Brain microvascular endothelial cell (primary cell): Measurements from ENCODE around the gene ITGB8.
"Not testable (repeated sequence)": the region's sequence is repeated elsewhere in the genome, so short reads cannot be mapped to it uniquely, and the experiment has no call there.

Experiments
- DNase-seq: peaks from one replicate; pipeline ENCODE4 v3.0.0-alpha.2; 2020
- H3K27ac ChIP-seq: fragments of 250-450 bp; sonication (Bioruptor Pico); 2 replicates; pipeline ENCODE4 v1.5.1; 2020; ENCODE audit warnings: mild to moderate bottlenecking, moderate library complexity
- H3K27me3 ChIP-seq: fragments of 250-450 bp; sonication (Bioruptor Pico); replicated peaks from 2 replicates; pipeline ENCODE4 v1.5.1; 2020; ENCODE audit warnings: mild to moderate bottlenecking
- H3K36me3 ChIP-seq: fragments of 250-450 bp; sonication (Bioruptor Pico); replicated peaks from 2 replicates; pipeline ENCODE4 v1.5.1; 2020; ENCODE audit warnings: mild to moderate bottlenecking
- H3K4me3 ChIP-seq: 2 replicates; pipeline ENCODE4 v1.5.1; 2011; ENCODE audit warnings: low read depth, mild to moderate bottlenecking, control low read depth, low read length, moderate library complexity
- in situ Hi-C: cut with HindIII; loops from 2 replicates; pipeline ENCODE4 v1.10.0; 2017; ENCODE audit warnings: low sequenced_read_pairs, low pct_ligation_motif_present
- TF ChIP-seq, protein P1 (sequence below): IDR thresholded peaks from 2 replicates; pipeline ENCODE4 v1.5.1; 2011; ENCODE audit warnings: low read depth, mild to moderate bottlenecking, moderate library complexity, low read length, control low read depth, inconsistent platforms; ENCODE audit errors: missing control alignments

Gene ITGB8

DNA sequence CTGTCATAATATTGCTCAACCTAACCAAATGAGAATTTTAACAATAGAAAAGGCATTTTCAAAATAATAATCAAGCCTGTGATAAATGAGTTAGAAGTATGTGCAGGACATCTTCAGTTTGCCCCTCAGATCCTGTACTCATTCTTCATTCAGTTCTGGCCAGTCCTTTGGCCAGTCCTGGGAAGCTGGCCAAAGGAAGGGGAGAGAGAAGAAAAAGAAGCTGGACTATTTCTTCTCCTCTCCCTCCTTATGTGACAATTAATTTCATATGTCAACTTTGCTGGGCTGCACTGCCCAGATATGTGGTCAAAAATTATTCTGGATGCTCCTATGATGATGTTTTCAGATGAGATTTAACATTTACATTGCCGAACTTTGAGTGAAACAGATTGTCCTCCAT, 31.6 kb upstream of the ITGB8 start:
- TF ChIP-seq, protein P1, sequence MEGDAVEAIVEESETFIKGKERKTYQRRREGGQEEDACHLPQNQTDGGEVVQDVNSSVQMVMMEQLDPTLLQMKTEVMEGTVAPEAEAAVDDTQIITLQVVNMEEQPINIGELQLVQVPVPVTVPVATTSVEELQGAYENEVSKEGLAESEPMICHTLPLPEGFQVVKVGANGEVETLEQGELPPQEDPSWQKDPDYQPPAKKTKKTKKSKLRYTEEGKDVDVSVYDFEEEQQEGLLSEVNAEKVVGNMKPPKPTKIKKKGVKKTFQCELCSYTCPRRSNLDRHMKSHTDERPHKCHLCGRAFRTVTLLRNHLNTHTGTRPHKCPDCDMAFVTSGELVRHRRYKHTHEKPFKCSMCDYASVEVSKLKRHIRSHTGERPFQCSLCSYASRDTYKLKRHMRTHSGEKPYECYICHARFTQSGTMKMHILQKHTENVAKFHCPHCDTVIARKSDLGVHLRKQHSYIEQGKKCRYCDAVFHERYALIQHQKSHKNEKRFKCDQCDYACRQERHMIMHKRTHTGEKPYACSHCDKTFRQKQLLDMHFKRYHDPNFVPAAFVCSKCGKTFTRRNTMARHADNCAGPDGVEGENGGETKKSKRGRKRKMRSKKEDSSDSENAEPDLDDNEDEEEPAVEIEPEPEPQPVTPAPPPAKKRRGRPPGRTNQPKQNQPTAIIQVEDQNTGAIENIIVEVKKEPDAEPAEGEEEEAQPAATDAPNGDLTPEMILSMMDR: no peak
- no peak overlapping the region for H3K27ac ChIP-seq
- H3K36me3 ChIP-seq: no peaks in the 10 kb centered on the region
- DNase-seq: no peak
- H3K4me3 ChIP-seq: no peak overlapping the region
- H3K27me3 ChIP-seq: no peaks in the 10 kb centered on the region
- in situ Hi-C loops: no loop called here

- TF ChIP-seq, protein P1: no peak
- Histone ChIP-seq H3K36me3 (no peaks in the 10 kb centered on the region), H3K4me3 (no peak overlapping the region), H3K27me3 (no peaks in the 10 kb centered on the region), H3K27ac (peak overlapping the region; percentile 5)
- in situ Hi-C loops: loop anchor here (25.0 kb wide), 1 partner anchor 537 kb away; the partner anchor contains the start of gene TMEM196
- DNase-seq: peak; percentile 24
Observed at GRCh38 chr7:20299647-20300312, 30.9 kb upstream of the ITGB8 start.

- DNase-seq: peak; percentile 36
- H3K27ac ChIP-seq: peak overlapping the region; percentile 62
Observed at GRCh38 chr7:20301311-20301939, 29.3 kb upstream of the ITGB8 start.

GRCh38 chr7:20302300-20302699, 28.4 kb upstream of the ITGB8 start:
- H3K27ac ChIP-seq: peak overlapping the region; percentile 62
- DNase-seq, H3K4me3 ChIP-seq, H3K27me3 ChIP-seq, H3K36me3 ChIP-seq: not testable (repeated sequence)
- in situ Hi-C loops: loop anchor here (25.0 kb wide), 1 partner anchor 540 kb away; the partner anchor contains the start of gene TMEM196

More at GRCh38 chr7:20301311-20301939, 29.3 kb upstream of the ITGB8 start:
- Histone ChIP-seq H3K4me3 (no peak overlapping the region), H3K27me3 (no peaks in the 10 kb centered on the region), H3K36me3 (no peaks in the 10 kb centered on the region)
- TF ChIP-seq, protein P1: no peak
- in situ Hi-C loops: loop anchor here (25.0 kb wide), 1 partner anchor 539 kb away; the partner anchor contains the start of gene TMEM196

- no peaks in the 10 kb centered on the region for H3K27me3 ChIP-seq
- H3K36me3 ChIP-seq: no peaks in the 10 kb centered on the region
- DNase-seq: no peak
- no peak overlapping the region for H3K4me3 ChIP-seq
- in situ Hi-C loops: loop anchor here (25.0 kb wide), 1 partner anchor 541 kb away; the partner anchor contains the start of gene TMEM196
- TF ChIP-seq, protein P1: no peak
- no peak overlapping the region for H3K27ac ChIP-seq
Observed at GRCh38 chr7:20302891-20303290, 27.8 kb upstream of the ITGB8 start.

DNA sequence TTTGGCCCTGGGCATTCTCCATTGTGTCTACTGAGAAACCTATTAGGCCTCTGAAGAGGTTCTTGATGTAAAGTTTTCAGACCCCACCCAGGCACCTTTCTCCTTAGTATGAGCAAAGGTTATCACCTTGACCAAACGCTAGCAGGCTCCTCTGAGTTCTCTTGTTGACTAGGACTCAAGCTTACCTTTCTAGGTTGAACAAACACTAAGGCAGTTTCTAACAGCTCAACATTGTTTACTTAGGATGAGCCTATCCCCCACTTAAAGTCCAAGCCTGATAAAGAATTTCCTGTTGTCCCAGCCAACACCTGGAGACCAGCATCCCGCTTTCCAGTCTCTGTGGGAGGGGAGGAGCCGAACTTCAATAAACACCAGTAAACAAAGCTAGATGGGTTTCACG, 26.3 kb upstream of the ITGB8 start:
- H3K27me3 ChIP-seq: no peaks in the 10 kb centered on the region
- TF ChIP-seq, protein P1: no peak
- no peak overlapping the region for H3K27ac ChIP-seq
- in situ Hi-C loops: loop anchor here (25.0 kb wide), 1 partner anchor 542 kb away; the partner anchor contains the start of gene TMEM196
- H3K4me3 ChIP-seq: no peak overlapping the region
- no peaks in the 10 kb centered on the region for H3K36me3 ChIP-seq
- DNase-seq: no peak
